CD4-positive, alpha-beta T cell treated with Interleukin-4 for 4 hours (primary cell): ENCODE results near the gene RIPOR3.
"Not testable (repeated sequence)": the region's sequence is repeated elsewhere in the genome, so short reads cannot be mapped to it uniquely, and the experiment has no call there.

Experiments used
- DNase-seq: peaks from one replicate; pipeline ENCODE4 v3.0.0-alpha.2; 2020

The RIPOR3 gene

GRCh38 chr20:50628853-50629669, 62.3 kb downstream of the RIPOR3 start:
- DNase-seq, result no peak

- DNase-seq, result no peak
Measured at GRCh38 chr20:50628332-50628731, 63.0 kb downstream of the RIPOR3 start.

GRCh38 chr20:50627747-50628146, 63.6 kb downstream of the RIPOR3 start:
- DNase-seq, result no peak

- no peak for DNase-seq
Measured at GRCh38 chr20:50625986-50626677, 65.2 kb downstream of the RIPOR3 start.

GRCh38 chr20:50624351-50625016, 66.9 kb downstream of the RIPOR3 start:
- no peak for DNase-seq

- DNase-seq, result no peak
Measured at GRCh38 chr20:50621068-50621665, 70.2 kb downstream of the RIPOR3 start.

GRCh38 chr20:50620459-50620858, 70.9 kb downstream of the RIPOR3 start:
- DNase-seq, result not testable (repeated sequence)

- no peak for DNase-seq
Measured at GRCh38 chr20:50618537-50618936, 72.8 kb downstream of the RIPOR3 start.

DNA sequence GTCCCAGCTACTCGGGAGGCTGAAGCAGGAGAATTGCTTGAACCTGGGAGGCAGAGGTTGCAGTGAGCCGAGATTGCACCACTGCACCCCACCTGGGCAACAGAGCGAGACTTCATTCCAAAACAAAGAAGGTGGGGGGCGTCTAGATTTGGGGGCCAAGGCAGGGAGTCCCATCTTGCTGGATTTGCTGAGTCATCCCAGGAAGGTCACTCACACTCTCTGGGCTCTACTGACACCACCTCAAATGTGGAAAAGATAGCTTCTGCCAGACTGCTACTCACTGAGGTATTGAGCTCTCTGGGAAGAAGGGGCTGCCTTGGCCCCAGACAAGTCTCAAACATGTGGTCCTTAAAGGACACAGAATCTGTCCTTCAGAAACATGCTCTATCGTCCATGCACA, 74.3 kb downstream of the RIPOR3 start:
- no peak for DNase-seq

GRCh38 chr20:50615407-50615806, 75.9 kb downstream of the RIPOR3 start:
- no peak for DNase-seq

- DNase-seq, result no peak
Measured at GRCh38 chr20:50613438-50614169, 77.7 kb downstream of the RIPOR3 start.

DNA sequence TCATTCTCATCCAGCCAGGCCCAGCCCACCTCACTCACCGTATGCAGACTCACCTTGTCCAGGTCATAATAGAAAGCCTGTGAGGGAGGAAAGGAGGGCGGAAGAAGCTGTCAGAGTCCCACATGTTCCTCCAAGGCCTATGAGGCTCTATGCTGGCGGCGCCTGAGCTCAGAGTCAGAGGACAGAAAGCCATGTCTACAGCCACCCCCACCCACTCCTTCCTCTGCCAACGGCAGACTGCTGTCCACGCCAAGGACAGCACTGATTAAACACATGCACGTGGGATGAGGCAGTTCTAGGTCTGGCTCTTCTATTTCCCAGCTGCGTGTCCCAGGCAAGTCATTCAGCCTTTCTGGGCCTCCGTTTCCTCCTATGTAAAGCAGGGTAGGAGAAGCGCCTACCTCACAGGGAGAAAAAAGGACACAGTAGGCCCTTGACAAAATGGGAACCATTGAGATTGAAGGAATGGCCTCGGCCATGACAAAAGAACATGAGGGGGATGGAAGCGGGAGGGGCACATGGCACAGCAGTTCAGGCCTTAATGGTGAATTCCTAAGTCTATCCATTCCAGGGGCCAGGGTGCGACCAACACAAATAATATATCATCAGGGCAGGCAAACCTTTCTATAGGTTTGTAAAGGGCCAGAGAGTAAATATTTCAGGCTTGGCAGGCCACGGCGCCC, 80.1 kb downstream of the RIPOR3 start:
- DNase-seq, result no peak

GRCh38 chr20:50610212-50610718, 81.1 kb downstream of the RIPOR3 start:
- no peak for DNase-seq

GRCh38 chr20:50609438-50609989, 81.8 kb downstream of the RIPOR3 start:
- DNase-seq, result no peak

- DNase-seq, result no peak
Measured at GRCh38 chr20:50608750-50609104, 82.6 kb downstream of the RIPOR3 start.

GRCh38 chr20:50607850-50608749, 83.2 kb downstream of the RIPOR3 start:
- no peak for DNase-seq

GRCh38 chr20:50607436-50607835, 83.9 kb downstream of the RIPOR3 start:
- DNase-seq, result no peak

DNA sequence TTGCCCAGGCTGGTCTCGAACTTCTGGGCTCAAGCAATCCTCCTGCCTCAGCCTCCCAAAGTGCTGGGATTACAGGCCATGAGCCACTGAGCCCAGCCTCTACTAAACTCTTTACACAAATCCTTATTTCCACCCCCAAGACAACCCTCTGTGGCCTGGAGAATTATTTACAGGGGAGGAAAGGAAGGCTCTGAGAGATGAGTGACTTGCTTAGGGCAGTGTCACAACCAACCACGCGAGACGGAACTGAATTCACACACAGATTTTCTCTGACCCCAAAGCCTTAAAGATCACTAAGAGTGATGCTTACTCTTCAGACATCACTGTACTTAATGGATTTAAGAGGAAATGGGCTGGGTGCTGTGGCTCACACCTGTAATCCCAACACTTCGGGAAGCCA, 86.2 kb downstream of the RIPOR3 start:
- no peak for DNase-seq

DNA sequence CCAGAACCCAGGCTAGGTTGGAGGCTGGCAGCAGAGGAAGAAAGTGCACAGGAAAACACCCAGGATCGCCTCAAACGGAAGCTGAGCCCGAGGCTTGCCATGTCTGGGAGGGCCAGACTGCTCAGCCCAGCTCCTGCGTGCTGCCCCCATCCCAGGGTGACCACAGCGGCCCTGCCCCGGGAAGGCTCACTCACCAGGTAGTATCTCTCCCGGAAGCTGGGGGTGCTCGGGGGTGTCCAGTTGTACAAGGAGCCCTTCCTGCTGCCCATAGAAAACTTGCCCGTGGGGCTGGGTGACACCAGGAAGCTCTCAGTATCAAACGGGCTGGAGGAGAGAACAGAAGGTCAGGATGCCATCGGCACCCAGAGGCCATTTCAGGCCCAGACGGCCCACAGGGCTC, 86.9 kb downstream of the RIPOR3 start:
- DNase-seq, result no peak

- no peak for DNase-seq
Measured at GRCh38 chr20:50602432-50603088, 88.8 kb downstream of the RIPOR3 start.
